Measurements from ENCODE around the gene EVPL. TPM values are rescaled to one million over a fixed set of nuclear protein-coding genes. Genes with fewer than 3 reads are reported as not detected.
A peak's percentile ranks its signal among the peaks of the same experiment; 100 is the strongest.

EVPL gene
- total RNA-seq, 1 donor from 2014 or later = not detected

DNA sequence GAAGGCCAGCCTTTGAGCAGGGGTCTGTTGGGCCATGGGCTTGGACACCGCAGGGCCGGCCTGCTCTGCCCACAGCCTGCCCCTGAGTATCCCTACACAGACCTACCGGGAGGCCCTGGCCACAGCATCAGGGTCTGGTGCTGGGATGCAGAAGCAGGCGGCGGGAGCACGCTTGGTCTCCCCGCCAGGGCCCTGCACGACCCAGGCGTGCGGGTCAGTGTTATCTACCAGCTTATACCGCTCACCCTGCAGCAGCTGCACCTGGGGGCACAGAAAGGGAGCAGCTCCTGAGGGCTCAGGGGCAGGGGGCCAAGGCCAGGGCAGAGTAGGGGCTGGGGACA, 8.8 kb downstream of the EVPL start:
- DNase-seq (ENCODE audit: low read depth, low spot score) = no peak

DNA sequence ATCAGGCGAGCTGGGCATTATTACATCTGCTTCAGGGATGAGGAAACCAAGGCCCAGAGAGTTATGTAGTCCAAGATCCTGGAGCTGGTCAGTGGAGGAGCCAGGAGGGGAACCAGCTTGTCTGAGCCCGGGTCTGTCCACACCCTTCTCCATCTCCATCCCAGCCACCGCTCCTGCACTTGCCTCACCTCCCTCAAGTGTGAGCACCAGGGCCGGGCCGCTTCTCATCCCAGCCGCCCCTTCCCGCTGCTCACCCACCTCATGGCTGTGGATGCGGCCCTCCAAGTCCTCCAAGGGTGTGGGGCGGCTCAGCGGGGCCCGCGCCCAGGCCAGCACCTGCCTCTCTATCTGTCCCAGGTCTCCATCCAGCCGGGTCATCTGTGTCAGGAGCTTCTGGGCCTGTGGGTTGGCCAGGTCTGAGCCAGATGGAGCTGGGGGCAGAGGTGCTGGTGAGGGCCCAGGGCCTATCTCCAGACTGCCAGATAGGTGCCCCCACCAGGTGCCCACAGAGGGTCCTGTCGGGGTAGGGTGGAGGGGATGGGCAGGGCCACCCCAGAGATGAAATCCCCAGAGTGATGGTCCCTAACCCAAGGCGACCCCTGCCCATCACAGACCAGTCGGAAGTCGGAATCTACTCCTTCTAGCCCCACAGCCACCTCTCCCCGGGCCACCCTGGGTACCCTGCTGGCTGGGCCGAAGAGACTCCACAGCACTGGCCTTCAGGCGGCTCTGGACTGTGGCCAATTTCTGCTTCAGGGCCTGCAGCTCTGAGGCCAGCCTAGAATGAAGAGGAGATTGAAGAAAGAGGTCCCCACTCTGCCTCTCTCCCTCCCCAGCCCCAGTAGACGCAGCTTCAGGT, 9.4 kb downstream of the EVPL start:
- no peak for DNase-seq (ENCODE audit: low read depth, low spot score)

DNA sequence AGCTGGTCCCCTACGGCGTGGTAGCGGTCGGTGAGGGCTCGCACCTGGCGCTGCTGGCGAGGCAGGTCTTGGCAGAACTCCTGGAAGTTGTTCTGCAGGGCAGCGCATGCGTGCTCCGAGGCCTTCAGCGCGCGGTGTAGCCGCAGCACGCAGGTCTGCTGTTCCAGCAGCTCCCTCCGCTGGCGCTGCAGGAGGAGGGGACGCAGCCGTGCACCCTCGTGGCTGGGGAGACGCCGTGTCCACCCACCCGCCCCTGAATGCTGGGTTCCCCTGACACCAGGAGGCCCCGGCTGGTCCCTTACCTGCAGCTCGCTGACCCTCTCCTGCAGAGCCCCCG, 12.2 kb downstream of the EVPL start:
- DNase-seq (ENCODE audit: low read depth, low spot score) = no peak

DNA sequence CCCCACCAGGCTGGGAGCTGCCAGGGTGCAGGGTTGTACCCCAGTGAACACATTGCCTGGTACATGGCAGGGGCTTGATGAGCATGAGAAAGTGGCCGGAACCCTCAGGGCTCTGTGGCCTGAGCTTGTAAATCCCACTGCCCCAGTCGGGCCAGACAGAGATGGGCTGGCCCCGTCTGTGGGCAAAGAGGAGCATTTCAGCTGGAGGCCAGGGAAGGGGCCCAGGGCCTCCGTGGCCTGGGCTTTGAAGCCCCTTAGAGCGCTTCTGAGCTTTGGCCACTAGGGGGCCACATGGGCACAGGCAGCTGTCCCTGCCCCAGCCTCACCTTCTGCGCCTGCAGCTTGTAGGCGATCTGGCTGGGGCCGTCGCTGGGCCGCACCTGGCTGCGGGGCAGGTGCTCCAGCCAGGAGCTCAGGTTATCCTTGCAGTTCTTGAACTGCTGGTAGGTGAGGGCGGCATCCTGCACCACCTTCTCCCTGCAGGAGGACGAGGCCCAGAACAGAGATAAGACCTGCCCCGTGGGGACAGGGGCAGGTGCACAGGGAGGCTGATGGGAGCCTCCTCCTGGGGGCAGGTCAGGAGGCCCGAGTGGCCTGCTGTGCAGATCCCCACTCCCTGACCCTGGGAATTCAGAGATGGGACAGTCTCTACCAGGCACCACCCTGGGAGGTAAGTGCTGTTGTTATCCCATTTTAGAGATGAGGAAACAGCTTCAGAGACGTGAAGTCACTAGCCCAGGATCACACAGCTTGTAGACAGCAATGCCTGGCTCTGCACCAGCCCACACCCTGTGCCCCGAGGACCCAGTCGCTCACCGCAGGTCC, 12.8 kb downstream of the EVPL start:
- DNase-seq (ENCODE audit: low read depth, low spot score) = peak; percentile 39

DNA sequence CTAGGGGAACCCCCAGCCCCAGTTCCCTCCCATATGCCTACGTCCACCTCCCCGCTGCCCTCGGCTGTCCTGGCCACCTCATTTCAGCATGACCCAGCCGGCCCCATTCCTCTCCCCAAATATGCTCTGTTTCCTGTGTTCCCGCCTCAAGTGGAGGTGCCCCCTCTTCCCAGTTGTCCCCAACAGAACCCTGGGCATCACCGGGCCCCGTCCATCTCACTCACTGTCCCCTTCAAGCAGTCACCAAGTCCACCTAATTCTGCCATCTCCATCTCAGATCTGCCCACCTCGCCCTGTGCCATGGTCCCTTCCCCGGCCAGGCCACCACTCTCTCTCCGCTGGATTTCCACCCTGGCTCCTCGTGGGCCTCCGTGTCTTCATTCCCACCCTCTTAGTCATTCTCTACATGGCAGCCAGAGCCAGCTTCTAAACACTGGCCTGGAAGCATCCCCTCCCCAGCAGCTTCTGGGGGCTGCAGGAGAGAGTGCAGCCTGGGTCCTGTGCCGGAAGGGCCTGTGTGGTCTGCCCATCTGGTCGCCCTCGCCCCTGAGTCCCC, 13.7 kb downstream of the EVPL start:
- no peak for DNase-seq (ENCODE audit: low read depth, low spot score)

DNA sequence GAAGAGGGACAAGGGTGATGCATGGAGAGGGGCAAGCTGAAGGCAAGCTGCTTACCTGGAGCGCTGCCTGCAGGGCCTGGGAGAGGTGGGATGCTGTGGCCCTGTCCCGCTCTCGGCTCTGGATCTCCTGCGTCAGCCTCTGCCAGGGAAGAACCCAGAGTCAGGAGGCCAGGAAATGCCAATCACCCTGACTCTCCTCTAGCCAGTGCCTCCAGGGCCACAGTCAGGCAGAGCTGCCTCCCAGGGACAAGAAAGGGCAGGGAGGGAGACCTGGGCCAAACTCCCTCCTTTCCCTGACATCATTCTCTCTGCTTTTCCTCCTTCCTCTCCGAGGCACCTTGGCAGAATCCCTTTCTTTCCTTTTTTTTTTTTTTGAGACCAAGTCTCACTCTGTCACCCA, 15.2 kb downstream of the EVPL start:
- no peak for DNase-seq (ENCODE audit: low read depth, low spot score)

DNA sequence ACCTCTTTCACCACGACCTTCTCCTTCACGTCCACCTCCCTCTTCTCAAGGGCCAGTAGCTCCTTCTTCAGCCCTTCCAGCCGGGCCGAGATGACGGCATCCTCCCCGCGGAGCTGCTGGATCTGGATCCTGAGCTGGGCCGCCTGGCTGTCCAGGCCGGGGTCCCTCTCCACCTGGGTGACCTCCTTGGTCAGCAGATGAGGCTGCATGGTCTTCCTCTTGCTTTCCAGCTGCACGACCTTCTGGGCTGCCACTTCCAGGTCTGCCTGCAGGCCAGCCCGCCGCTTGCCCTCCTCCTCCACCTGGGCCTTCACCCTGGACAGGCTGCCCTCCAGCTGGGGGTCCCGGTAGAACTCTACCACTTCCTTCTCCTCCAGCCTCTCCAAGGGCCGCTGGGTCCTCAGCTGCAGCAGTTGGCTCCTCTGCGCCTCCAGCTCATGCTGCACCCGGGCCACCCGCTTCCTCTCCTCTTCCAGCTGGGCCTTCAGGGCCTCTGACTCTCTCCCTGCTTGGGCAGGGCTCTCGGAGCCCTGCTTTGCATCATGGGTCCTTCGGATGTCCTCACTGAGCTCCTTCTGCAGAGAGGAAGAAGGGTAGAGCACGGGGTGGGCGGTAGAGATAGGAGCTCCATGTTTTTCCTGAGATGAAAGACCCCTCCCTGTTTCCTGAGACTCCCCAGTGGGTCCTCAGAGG, 17.0 kb downstream of the EVPL start:
- no peak for DNase-seq (ENCODE audit: low read depth, low spot score)

DNA sequence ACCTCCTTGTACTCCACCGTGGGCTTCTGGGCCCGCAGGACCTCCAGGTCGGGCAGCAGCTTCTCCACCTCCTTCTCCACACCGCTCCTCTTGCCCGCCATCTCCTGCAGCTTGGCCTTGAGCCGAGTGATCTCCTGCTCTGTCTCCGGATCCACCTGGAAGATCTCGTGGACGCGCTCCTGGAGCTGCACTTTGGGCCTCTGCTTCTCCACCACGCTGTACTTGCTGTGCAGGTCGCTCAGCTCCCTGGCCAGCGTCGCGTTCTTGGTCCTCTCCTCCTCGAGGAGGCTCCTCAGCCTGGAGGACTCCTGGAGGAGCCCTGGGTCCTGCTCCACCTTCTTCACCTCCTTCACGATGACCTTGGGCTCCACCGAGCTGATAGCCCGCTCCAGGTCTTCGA, 17.7 kb downstream of the EVPL start:
- DNase-seq (ENCODE audit: low read depth, low spot score) = no peak

DNA sequence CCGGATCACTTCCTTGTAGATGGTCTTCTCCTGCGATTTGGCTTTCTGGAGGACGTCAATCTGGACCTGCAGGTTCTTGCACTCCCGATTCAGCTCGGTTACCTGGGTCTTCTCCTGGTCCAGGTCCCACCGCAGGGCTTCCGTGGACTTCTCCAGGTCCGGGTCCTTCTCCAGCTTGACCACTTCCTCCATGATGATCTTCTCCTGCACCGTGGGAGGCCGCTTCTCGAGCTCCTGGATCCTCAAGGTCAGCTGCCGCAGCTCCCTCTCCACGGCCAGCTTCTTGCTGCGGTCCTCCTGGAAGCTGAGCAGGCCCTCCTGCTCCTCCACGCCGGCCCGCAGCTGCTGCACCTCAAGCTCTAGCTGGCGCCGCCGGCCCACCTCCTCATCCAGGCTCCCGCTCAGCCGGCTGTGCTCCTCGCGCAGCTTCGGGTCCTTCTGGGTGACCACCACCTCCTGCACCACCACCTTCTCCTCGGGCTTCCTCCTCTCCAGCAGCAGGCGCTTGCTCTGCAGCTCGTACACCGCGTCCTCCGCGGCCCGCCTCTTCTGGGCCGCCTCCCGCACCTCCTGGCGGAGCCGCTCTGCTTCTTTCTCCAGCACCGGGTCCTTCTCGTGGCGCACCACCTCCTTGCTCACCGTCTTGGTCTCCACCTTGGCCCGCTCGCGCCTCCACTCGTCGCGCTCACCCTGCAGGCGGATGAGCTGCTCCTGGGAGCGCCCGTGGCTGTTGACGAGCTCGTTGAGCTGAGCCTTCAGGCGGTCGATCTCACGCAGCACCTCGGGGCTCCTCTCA, 18.3 kb downstream of the EVPL start:
- no peak for DNase-seq (ENCODE audit: low read depth, low spot score)

DNA sequence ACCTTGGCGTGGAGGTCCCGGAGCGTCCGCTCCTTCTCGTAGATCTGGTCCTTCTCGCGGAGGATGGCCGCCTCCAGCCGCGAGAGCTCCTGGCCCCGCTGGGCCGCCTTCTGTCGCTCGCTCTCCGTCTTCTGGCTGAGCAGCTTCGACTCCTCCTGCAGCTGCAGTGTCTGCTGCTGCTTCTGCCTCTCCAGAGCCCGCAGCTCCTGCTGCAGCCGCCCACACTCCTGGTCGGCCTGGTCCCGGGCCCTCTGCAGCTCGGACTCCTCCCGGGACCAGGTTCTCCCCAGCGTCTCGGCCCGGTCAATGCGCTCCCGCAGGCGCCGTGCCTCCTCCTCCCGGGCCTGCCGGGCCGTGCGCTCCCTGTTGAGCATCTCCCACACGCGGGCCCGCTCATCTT, 18.9 kb downstream of the EVPL start:
- DNase-seq (ENCODE audit: low read depth, low spot score) = no peak

DNA sequence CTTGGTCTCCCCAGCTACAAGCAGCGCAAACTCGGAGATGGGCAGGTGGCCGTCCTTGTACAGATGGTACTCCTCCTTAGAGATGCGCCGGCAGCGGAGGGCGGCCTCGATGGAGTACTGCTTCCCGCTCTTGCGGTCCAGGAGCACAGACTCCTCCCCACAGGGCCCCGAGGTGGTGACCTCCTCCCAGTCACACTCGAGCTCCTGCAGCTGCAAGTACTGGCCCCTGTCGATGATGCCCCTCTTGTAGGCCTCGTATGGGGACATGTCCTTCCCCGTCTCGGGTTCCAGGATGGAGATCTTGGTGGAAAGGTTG, 19.3 kb downstream of the EVPL start:
- DNase-seq (ENCODE audit: low read depth, low spot score) = no peak

DNA sequence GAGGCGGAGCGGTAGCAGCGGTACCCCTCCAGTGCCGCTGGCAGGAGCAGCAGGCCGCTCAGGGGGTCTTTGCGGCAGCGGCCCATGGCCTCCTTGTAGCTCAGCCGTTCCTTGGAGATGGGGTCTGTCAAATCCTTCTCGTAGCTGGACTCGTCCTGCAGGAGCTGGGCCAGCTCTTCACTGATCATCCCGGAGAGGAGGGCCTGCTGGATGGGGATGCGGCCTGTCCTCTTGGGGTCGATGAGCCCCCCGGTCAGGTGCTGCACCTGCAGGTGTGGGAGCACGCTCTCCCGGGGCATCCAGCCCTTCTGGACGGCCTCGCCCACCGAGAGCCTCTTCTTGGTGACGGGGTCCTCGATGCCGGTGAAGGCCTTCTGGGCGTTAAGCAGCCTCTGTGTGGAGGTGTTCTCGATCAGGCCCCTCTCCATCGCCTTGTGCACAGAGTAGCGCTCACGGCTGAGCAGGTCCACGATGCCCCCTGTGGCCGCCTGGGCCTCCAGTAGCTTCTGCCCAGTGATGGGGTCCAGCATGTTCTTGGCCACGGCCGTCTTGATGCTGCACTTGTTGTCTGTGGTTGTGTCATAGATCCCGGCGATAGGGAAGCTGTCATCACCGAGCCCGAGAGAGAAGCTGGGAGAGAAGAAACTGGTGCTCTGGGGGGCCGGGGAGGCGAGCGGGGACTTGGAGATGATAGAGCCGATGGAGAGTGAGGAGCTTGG, 19.8 kb downstream of the EVPL start:
- DNase-seq (ENCODE audit: low read depth, low spot score) = no peak

DNA sequence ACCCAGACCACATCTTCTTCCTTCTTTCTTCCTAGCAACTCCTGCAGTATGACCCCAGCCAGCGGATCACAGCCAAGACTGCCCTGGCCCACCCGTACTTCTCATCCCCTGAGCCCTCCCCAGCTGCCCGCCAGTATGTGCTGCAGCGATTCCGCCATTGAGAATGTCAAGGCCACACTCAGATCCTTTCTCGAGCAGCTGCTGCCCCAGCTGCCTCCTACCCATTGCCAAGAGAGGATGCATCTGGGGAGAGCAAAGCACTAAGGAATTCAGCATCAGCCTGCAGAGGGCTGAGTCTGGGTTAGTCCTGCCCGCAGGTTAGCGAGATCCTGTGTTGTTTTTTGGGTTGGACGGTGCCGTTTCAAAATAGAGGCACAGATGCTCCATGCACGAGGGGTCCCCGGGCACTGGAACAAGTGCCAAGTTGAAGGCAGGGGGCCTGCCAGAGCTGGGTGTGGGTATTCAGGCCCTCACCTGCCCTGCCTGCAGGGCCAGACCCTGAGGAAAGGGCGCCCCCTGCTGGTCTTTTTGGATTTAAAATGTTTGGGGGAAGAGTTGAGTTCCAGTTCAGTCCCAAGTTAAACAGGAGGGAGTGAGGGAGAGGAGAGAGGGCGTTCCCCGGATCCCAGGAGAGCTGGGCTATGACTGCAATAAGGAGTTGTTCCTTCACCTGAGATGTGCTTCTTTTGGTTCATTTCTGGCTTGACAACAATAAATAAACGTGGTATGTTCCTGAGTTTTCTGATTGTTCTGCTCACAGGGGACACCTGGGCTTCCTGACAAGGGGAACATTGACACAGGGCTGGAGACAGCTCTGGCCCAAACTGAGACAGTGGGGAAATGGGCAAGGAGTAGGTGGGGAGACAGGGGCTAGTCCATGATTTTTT, 21.6 kb downstream of the EVPL start:
- peak; percentile 17 for DNase-seq (ENCODE audit: low read depth, low spot score)

DNA sequence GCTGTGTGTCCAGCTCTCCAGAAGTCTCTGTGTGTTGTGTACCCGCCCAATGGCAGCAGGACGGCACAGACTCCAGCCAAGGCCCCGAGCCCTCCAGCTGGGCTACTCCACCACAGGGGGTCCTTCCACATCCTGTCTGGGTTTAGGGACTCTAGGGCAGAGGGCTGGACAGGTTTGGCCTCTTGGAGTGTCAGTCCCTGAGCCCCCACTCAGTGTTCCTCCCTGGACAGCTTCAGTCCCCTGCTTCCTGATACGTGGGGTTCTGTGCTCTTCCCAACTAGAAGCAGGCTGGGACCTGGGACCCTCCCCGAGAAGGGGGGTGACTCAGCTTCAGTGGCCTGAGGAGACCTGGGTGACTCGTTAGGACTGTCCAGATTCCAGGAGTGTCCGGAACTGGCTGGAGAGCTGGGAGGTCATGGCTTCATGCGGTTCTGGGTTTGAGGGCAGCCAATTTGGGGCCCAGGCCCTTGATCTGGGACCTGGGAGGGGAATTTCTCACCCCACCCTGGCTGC, 22.3 kb downstream of the EVPL start:
- DNase-seq (ENCODE audit: low read depth, low spot score) = no peak

DNA sequence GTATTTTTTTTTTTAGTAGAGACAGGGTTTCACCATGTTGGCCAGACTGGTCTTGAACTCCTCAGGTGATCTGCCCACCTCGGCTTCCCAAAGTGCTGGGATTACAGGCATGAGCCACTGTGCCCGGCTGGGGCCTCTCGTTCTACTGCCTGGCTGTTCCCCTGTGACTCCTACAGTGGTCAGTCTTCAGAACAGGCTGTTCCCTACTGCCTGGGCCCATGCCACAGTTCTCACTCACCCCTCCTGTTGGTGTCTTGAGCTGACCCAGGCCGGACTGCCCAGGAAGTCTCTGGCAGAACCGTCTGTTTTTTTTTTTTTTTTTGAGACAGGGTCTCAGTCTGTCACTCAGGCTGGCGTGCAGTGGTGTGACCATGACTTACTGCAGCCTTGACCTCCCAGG, 23.2 kb downstream of the EVPL start:
- DNase-seq (ENCODE audit: low read depth, low spot score) = no peak

DNA sequence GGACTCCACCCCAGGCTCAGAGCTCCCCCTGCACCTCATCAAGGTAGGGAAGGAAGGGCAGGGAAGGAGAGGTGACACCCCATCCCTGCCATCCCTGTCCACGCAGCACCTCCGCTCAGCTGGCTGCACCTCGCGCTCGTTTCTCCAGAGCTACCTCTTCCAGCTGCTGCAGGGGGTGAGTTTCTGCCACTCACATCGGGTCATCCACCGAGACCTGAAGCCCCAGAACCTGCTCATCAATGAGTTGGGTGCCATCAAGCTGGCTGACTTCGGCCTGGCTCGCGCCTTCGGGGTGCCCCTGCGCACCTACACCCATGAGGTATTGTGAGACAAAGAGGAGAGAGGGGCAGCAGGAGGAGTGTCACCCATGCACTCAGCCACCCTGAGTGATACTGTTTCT, 25.0 kb downstream of the EVPL start:
- no peak for DNase-seq (ENCODE audit: low read depth, low spot score)

DNA sequence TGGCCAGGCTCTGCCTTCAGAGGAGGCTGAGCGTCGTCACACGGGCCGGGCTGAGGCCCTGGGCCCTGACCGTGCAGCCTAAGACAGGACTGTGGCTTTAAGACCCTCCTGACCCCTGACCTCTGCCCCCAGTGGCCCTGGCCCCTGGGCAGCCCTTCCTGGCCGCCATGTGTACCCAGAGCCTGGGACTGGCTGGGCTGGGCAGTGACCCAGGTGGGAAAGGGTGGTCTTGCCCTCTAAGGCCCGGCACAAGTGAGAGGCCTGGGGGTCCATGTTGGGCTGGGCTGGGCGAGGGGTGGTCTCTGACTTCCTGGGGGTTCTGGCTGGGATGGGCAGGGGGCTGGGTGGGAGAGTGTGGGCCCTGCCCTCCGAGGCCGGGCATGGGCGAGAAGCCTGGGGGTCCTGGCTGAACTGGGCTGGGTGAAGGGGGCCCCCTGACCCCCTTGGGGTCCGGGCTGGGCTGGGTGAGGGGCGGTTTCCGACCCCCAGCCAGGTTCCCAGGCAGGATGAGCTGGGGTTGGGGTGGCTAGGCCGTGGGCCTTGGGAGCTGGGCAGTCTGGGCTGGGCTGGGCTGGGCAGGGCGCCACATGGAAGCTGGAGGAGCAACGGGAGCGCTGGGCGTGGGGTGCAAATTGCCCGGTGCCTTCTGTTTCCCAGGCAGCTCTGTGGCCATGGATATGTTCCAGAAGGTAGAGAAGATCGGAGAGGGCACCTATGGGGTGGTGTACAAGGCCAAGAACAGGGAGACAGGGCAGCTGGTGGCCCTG, 26.2 kb downstream of the EVPL start, which contains the start of gene CDK3:
TSS of gene CDK3 (plus strand) at position 101 of the 767 bp plus-strand sequence. CDS start at position 672, 571 bp downstream.
- no peak for DNase-seq (ENCODE audit: low read depth, low spot score)

DNA sequence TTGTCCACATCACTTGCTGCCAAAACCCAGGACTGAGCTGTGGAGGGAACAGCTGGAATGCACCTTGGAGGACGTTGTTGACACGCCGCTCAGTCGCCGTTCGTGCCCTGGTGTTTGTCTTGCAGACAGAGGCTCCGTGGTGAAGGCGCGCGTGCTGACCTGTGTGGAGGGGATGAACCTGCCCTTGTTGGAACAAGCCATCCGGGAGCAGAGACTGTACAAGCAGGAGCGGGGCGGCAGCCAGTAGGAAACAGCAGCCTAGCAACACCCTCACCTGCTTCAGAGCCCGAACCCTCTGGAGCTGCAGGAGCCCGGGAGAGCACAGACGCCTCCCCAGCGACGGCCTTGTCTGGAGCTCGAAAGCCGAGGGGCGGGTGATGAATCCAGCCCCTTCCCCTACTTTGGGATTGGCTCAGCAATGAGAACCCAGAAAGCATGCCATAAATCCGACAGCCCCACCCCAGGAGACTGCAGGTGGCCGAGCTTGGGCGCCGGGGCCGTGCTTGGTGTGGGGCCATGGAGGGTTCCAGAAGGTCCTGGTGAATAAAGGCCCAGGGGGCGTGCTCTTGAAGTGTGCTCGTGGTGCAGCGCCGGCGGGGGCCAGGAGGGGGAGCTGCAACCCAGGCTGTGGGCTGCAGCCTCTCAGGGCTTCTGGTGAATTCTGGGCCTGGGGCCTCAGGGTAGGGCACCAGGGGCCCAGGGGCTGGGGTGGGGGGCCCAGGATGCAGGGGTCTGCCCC, 26.9 kb downstream of the EVPL start:
- no peak for DNase-seq (ENCODE audit: low read depth, low spot score)

Data from pulmonary artery endothelial cell (primary cell).